ENCODE results near the gene NDUFS4.

GRCh38 chr5:53643445-53643844, 83.0 kb downstream of the NDUFS4 start:
- TF ChIP-seq CTCF (IDR thresholded peaks at IDR 0.05; ENCODE audit: insufficient read depth, low read depth, low read length) = no peak
- TF ChIP-seq EZH2 (IDR thresholded peaks at IDR 0.05; ENCODE audit: insufficient read depth, low read length) = no peak

All from astrocyte (in vitro differentiated cells and primary cell).